A549 (cell line): ENCODE measurements around the gene SLC33A1. TPM values are rescaled to one million over a fixed set of nuclear protein-coding genes. Genes with fewer than 3 reads are reported as not detected.

Experiments
- ATAC-seq, 2 experiments: fragments of 200-7000 bp in 1 of 2; fragments of >200 bp in 1 of 2; cut with Nextera tagmentation in 1 of 2; cut with Tn5 transposase in 1 of 2; 3 replicates each; pipeline versions ENCODE4 v1.8.0 to v1.9.1; 2018 to 2020; ENCODE audit warnings: mild to moderate bottlenecking in 1 of 2, moderate library complexity in 1 of 2
- CTCF ChIA-PET: fragments of 300-600 bp; sonication (Branson Sonifier 250); formaldehyde crosslinking; extraction: SDS; loops from one replicate; lab custom pipeline; 2021; ENCODE audit warnings: antibody characterized with exemption, inconsistent platforms; lab: Yijun Ruan, JAX
- POLR2A ChIA-PET: fragments of 350-600 bp; formaldehyde crosslinking; extraction: SDS; loops from one replicate; lab custom pipeline; 2021; ENCODE audit warnings: antibody characterized with exemption, inconsistent platforms; lab: Yijun Ruan, JAX
- DNase-seq, 2 experiments: peaks; one replicate each; pipeline versions ENCODE4 v3.0.0 to v3.0.0-alpha.2; 2011 to 2016; ENCODE audit warnings: low read depth in 1 of 2, low spot score in 1 of 2
- FAIRE-seq: peaks from 2 replicates; lab custom pipeline; 2011; peaks lifted over from hg19 to GRCh38; lab: Jason Lieb, UNC
- H3K27ac ChIP-seq, 2 experiments: fragments of >200 bp; sonication (Bioruptor Twin); formaldehyde crosslinking; 3 replicates each; pipeline ENCODE4 v1.5.1; 2016 to 2017
- H3K4me1 ChIP-seq: fragments of >200 bp; sonication (Bioruptor Twin); formaldehyde crosslinking; 3 replicates; pipeline ENCODE4 v1.6.1; 2016
- H3K4me2 ChIP-seq: fragments of >200 bp; sonication (Bioruptor Twin); formaldehyde crosslinking; 3 replicates; pipeline ENCODE4 v1.6.1; 2016
- H3K4me3 ChIP-seq: fragments of >200 bp; sonication (Bioruptor Twin); formaldehyde crosslinking; 3 replicates; pipeline ENCODE4 v1.5.1; 2016
- H3K9me3 ChIP-seq: fragments of >200 bp; sonication (Bioruptor Twin); formaldehyde crosslinking; 3 replicates; pipeline ENCODE4 v1.6.1; 2016
- BHLHE40 ChIP-seq: IDR thresholded peaks from 2 replicates; pipeline ENCODE4 v1.6.1; 2012; ENCODE audit warnings: low read depth, low read length, inconsistent platforms
- CBX8 ChIP-seq: fragments of 200-600 bp; sonication (generic); IDR thresholded peaks from 2 replicates; pipeline ENCODE4 v1.6.1; 2016
- CEBPB ChIP-seq, 2 experiments: fragments of >200 bp in 1 of 2; sonication (Bioruptor Twin) in 1 of 2; formaldehyde crosslinking in 1 of 2; IDR thresholded peaks; 2 replicates each; pipeline ENCODE4 v1.6.1; 2012 to 2016
- CHD2 ChIP-seq: fragments of 150-350 bp; IDR thresholded peaks from 2 replicates; pipeline ENCODE4 v1.6.1; 2014; ENCODE audit warnings: low read length; ENCODE audit not compliant: partially characterized antibody
- CHD4 ChIP-seq: fragments of 200-600 bp; sonication (generic); IDR thresholded peaks from 2 replicates; pipeline ENCODE4 v1.6.1; 2016; ENCODE audit warnings: antibody characterized with exemption, mild to moderate bottlenecking, borderline replicate concordance
- CTCF ChIP-seq: fragments of >200 bp; sonication (Bioruptor Twin); formaldehyde crosslinking; IDR thresholded peaks from 3 replicates; pipeline ENCODE4 v1.5.1; 2016
- E2F6 ChIP-seq: IDR thresholded peaks from 2 replicates; pipeline ENCODE4 v1.6.1; 2012; ENCODE audit warnings: low read depth, borderline replicate concordance
- EHF ChIP-seq: fragments of 250-450 bp; sonication (Bioruptor Pico); IDR thresholded peaks from 2 replicates; pipeline ENCODE4 v1.5.0; 2020; ENCODE audit warnings: mild to moderate bottlenecking
- EP300 ChIP-seq, 2 experiments: fragments of >200 bp; sonication (Bioruptor Twin); formaldehyde crosslinking; IDR thresholded peaks; 2 replicates in 1 of 2; 3 replicates in 1 of 2; pipeline ENCODE4 v1.6.1; 2016 to 2017
- ESRRA ChIP-seq: fragments of 150-350 bp; IDR thresholded peaks from 2 replicates; pipeline ENCODE4 v1.6.1; 2014; ENCODE audit warnings: mild to moderate bottlenecking, low read length, borderline replicate concordance
- FOSL2 ChIP-seq, 2 experiments: fragments of 450-650 bp in 1 of 2; fragments of >200 bp in 1 of 2; sonication (Bioruptor Twin) in 1 of 2; formaldehyde crosslinking; IDR thresholded peaks; 2 replicates each; pipeline versions ENCODE4 v1.5.0 to v1.6.1; 2016 to 2020; ENCODE audit warnings: mild to moderate bottlenecking in 1 of 2, moderate library complexity in 1 of 2
- HES2 ChIP-seq: fragments of >200 bp; sonication (Bioruptor Twin); formaldehyde crosslinking; IDR thresholded peaks from 2 replicates; pipeline ENCODE4 v1.6.1; 2016
- HMGXB4 ChIP-seq: fragments of 250-450 bp; sonication (Bioruptor Pico); IDR thresholded peaks from 2 replicates; pipeline ENCODE4 v1.5.0; 2021; ENCODE audit warnings: mild to moderate bottlenecking, moderate library complexity, borderline replicate concordance
- HOXA7 ChIP-seq: fragments of 250-450 bp; sonication (Bioruptor Pico); IDR thresholded peaks from 2 replicates; pipeline ENCODE4 v1.5.0; 2020; ENCODE audit warnings: mild to moderate bottlenecking, moderate library complexity
- HOXB13 ChIP-seq: fragments of 250-450 bp; sonication (Bioruptor Pico); IDR thresholded peaks from 2 replicates; pipeline ENCODE4 v1.5.0; 2020; ENCODE audit warnings: low read depth, mild to moderate bottlenecking, moderate library complexity
- HOXB5 ChIP-seq: fragments of 250-450 bp; sonication (Bioruptor Pico); IDR thresholded peaks from 2 replicates; pipeline ENCODE4 v1.5.0; 2020; ENCODE audit warnings: mild to moderate bottlenecking, moderate library complexity
- KDM5A ChIP-seq: fragments of 200-600 bp; sonication (generic); IDR thresholded peaks from 2 replicates; pipeline ENCODE4 v1.6.1; 2016; ENCODE audit warnings: antibody characterized with exemption, mild to moderate bottlenecking
- RAD21 ChIP-seq, 2 experiments: fragments of >200 bp in 1 of 2; sonication (Bioruptor Twin) in 1 of 2; formaldehyde crosslinking in 1 of 2; IDR thresholded peaks in 1 of 2; conservative IDR thresholded peaks in 1 of 2; 2 replicates in 1 of 2; 3 replicates in 1 of 2; pipeline ENCODE4 v1.6.1; 2012 to 2018; ENCODE audit warnings: inconsistent platforms in 1 of 2
- RARB ChIP-seq: fragments of 250-450 bp; sonication (Bioruptor Pico); IDR thresholded peaks from 2 replicates; pipeline ENCODE4 v1.8.0; 2021; ENCODE audit warnings: mild to moderate bottlenecking, moderate library complexity
- RCOR1 ChIP-seq: fragments of 150-350 bp; IDR thresholded peaks from 2 replicates; pipeline ENCODE4 v1.6.1; 2014; ENCODE audit warnings: antibody characterized with exemption, low read length, low read depth
- REST ChIP-seq: fragments of 200-600 bp; sonication (generic); IDR thresholded peaks from 2 replicates; pipeline ENCODE4 v1.6.1; 2016; ENCODE audit warnings: antibody characterized with exemption, mild to moderate bottlenecking, moderate library complexity
- SREBF2 ChIP-seq: fragments of 450-650 bp; IDR thresholded peaks from 2 replicates; pipeline ENCODE4 v1.6.1; 2014; ENCODE audit warnings: mild to moderate bottlenecking, moderate library complexity
- USF2 ChIP-seq: fragments of 450-650 bp; IDR thresholded peaks from 2 replicates; pipeline ENCODE4 v1.6.1; 2014; ENCODE audit warnings: antibody characterized with exemption
- ZC3H11A ChIP-seq: fragments of 450-650 bp; IDR thresholded peaks from 2 replicates; pipeline ENCODE4 v1.6.1; 2014; ENCODE audit warnings: antibody characterized with exemption, mild to moderate bottlenecking
- WGBS: methylation state at CpG from one replicate; pipeline ENCODE4 v1.1.6; 2017; ENCODE audit errors: missing lambda C conversion rate; 5-methylcytosine and 5-hydroxymethylcytosine counted together
- polyA plus RNA-seq, 4 experiments: library from polyadenylated mRNA; depleted of rRNA in 3 of 4; stranded (reverse); fragments of >200 nt; fragmentation: RNase III in 1 of 4; extraction: RNeasy Plus Mini Kit Qiagen cat#74134 plus additional on column Dnase treatment in 1 of 4; gene quantifications; 2 replicates in 3 of 4; 3 replicates in 1 of 4; pipeline ENCODE4 v1.2.3, GENCODE V29; 2011 to 2017

SLC33A1 gene
- polyA plus RNA-seq, 2 of the 4 experiments (the other 2 are of a cell fraction), result 17.0 to 42.6 TPM

GRCh38 chr3:155884292-155884691 is 30.1 kb upstream of the SLC33A1 start:
- POLR2A ChIA-PET, result interaction anchor here (1.1 kb wide), 1 partner anchor 15 kb away, joined by 4 read pairs; no protein-coding TSS in a partner anchor

GRCh38 chr3:155880286-155880685 is 26.1 kb upstream of the SLC33A1 start:
- ChIA-PET POLR2A (no interaction called here), CTCF (no interaction called here)
- DNase-seq (no peak), ATAC-seq (no peak), FAIRE-seq (no peak)
- Histone ChIP-seq H3K27ac (no peak overlapping the region), H3K4me2 (no peak overlapping the region), H3K4me3 (no peak overlapping the region), H3K9me3 (no peaks in the 10 kb centered on the region), H3K4me1 (peaks cover 1% of the 10 kb centered on the region; the same call in 2 of the 3 replicates)
- no peak for TF ChIP-seq HMGXB4 (CRISPR knock-in tag)
- no peak for TF ChIP-seq ESRRA
- no peak for TF ChIP-seq FOSL2 (IDR thresholded peaks at IDR 0.05)
- TF ChIP-seq FOSL2 (CRISPR knock-in tag; IDR thresholded peaks at IDR 0.05), result no peak
- TF ChIP-seq ZC3H11A, result no peak
- TF ChIP-seq USF2, result no peak
- TF ChIP-seq EHF, result no peak
- TF ChIP-seq RCOR1, result no peak
- TF ChIP-seq HOXA7, result no peak
- TF ChIP-seq CHD4, result no peak
- TF ChIP-seq CBX8, result no peak
- no peak for TF ChIP-seq E2F6
- TF ChIP-seq CTCF, result no peak
- no peak for TF ChIP-seq EP300 (IDR thresholded peaks at IDR 0.05)
- no peak for TF ChIP-seq RARB
- no peak for TF ChIP-seq SREBF2
- no peak for TF ChIP-seq HES2

More at GRCh38 chr3:155884292-155884691, 30.1 kb upstream of the SLC33A1 start:
- no peak overlapping the region for H3K27ac ChIP-seq
- no peak for TF ChIP-seq RAD21 (conservative IDR thresholded peaks at IDR 0.05 in 1 of 2, IDR thresholded peaks at IDR 0.05 in 1 of 2)
- no peak for TF ChIP-seq HES2
- TF ChIP-seq HOXB13 (CRISPR knock-in tag), result no peak
- no peak for TF ChIP-seq BHLHE40
- TF ChIP-seq CHD2, result no peak
- no peak for TF ChIP-seq CEBPB (IDR thresholded peaks at IDR 0.05)
- no peak for TF ChIP-seq REST
- no peak for TF ChIP-seq KDM5A
- TF ChIP-seq HOXB5, result no peak
- no peak for TF ChIP-seq EP300 (IDR thresholded peaks at IDR 0.05)
- TF ChIP-seq, all 56 proteins: peak for 0
- WGBS, result 87% methylated on average over 7 of the region's 7 CpGs
- Histone ChIP-seq H3K4me3 (no peak overlapping the region), H3K4me1 (peaks cover 4% of the 10 kb centered on the region; the same call in 1 of the 3 replicates), H3K9me3 (no peaks in the 10 kb centered on the region), H3K4me2 (no peak overlapping the region)
- DNase-seq (no peak), ATAC-seq (no peak), FAIRE-seq (no peak)
- CTCF ChIA-PET, result interaction anchor here (1.5 kb wide), 1 partner anchor 10 kb away, joined by 5 read pairs; no protein-coding TSS in a partner anchor
